Measurements from ENCODE around the gene CRISPLD2. TPM values are rescaled to one million over a fixed set of nuclear protein-coding genes. Genes with fewer than 3 reads are reported as not detected.

Gene CRISPLD2
- total RNA-seq, 4 donors from 2014 or later, result 19.6 to 319 (median 84.3) TPM

DNA sequence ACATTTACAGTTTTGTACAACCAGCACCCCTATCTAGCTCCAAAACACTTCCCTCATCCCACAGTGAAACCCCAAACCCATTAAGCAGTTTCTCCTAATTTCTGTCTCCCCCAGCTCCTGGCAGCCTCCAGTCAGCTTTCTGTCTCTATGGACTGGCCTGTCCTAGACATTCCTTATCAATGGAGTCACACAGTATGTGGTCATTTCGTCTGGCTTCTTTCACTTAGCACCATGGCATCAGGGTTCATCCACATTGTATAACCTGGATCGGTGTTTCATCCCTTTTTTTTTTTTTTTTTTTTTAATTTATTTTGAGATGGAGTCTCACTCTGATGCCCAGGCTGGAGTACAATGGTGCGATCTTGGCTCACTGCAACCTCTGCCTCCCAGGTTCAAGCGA is 123.0 kb downstream of the CRISPLD2 start:
- TF ChIP-seq POLR2A (IDR thresholded peaks at IDR 0.05) (no peak), CTCF (IDR thresholded peaks at IDR 0.05) (no peak)
- no peak overlapping the region for H3K4me3 ChIP-seq
- H3K27me3 ChIP-seq, result no peaks in the 10 kb centered on the region
- H3K9me3 ChIP-seq, result no peaks in the 10 kb centered on the region
- DNase-seq, result no peak
- no peaks in the 10 kb centered on the region for H3K4me1 ChIP-seq
- H3K27ac ChIP-seq, result no peak overlapping the region
- H3K36me3 ChIP-seq, result no peaks in the 10 kb centered on the region

DNA sequence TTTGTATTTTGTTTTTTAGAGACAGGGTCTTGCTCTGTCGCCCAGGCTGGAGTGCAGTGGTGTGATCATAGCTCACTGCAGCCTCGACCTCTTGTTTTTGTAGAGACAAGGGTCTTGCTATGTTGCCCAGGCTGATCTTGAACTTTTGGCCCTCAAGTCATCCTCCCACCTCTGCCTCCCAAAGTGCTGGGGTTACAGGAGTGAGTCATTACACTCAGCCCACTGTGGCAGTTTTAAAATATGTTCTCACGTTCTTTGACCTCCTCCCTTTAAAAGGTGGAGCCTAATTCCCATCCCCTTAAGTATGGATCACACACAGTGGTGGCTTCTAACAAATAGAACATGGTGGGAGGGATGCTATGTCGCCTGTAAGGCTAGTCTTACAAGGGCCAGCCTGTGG is 123.8 kb downstream of the CRISPLD2 start:
- H3K4me1 ChIP-seq, result no peaks in the 10 kb centered on the region
- no peaks in the 10 kb centered on the region for H3K9me3 ChIP-seq
- no peak overlapping the region for H3K4me3 ChIP-seq
- no peaks in the 10 kb centered on the region for H3K27me3 ChIP-seq
- TF ChIP-seq CTCF (IDR thresholded peaks at IDR 0.05), result no peak
- no peak for TF ChIP-seq POLR2A (IDR thresholded peaks at IDR 0.05)
- DNase-seq, result no peak
- H3K36me3 ChIP-seq, result no peaks in the 10 kb centered on the region
- H3K27ac ChIP-seq, result no peak overlapping the region

GRCh38 chr16:84947022-84947421 is 127.2 kb downstream of the CRISPLD2 start:
- Histone ChIP-seq H3K4me1 (peaks cover 0 to 8% (median 0%) of the 10 kb centered on the region in 4 donors), H3K36me3 (no peaks in the 10 kb centered on the region), H3K4me3 (no peak overlapping the region), H3K27me3 (no peaks in the 10 kb centered on the region), H3K27ac (no peak overlapping the region), H3K9me3 (no peaks in the 10 kb centered on the region)
- DNase-seq, result no peak
- no peak for TF ChIP-seq CTCF (IDR thresholded peaks at IDR 0.05)
- TF ChIP-seq POLR2A (IDR thresholded peaks at IDR 0.05), result no peak

DNA sequence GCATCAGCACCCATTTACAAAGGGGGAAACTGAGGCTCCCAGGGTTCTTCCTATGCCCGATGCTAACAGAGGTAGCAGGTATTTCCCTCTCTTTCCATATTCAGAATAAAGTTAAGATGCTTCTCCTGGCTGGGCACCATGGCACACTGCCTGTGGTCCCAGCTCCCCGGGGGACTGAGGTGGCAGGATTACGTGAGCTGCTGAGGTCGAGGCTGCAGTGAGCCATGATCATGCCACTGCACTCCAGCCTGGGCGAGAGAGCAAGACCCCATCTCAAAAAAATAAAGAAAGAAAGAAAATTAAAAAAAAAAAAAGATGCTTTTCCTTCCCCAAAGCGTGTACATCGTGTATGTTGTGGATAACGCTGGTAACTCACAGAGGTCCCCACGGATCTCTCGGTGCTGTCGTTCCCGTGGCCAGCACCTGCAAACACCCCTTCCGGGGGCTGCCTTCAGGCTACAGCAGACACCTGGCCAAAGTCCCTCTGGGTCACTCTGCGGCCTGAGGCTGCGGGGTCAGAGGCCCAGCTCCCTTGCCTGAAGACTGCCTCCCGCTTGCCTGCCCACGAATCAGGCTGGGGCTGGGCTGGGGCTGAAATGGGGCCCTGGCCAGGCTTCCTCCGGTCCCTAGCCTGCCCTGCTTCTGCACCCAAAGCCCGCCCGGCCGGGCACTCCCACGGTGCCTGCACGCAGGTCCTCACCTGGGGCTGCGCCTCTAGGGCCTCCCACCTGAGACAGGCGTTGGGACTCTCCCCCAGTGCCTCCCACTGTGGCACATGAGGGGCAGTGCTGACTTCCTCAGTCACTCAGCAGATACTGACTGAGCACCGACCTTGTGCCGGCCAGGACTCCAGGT is 128.4 kb downstream of the CRISPLD2 start:
- no peaks in the 10 kb centered on the region for H3K27me3 ChIP-seq
- no peaks in the 10 kb centered on the region for H3K9me3 ChIP-seq
- TF ChIP-seq POLR2A (IDR thresholded peaks at IDR 0.05) (no peak), CTCF (IDR thresholded peaks at IDR 0.05) (no peak)
- H3K36me3 ChIP-seq, result no peaks in the 10 kb centered on the region
- peaks cover 0 to 17% (median 0%) of the 10 kb centered on the region in 4 donors for H3K4me1 ChIP-seq
- no peak overlapping the region for H3K4me3 ChIP-seq
- H3K27ac ChIP-seq, result no peak overlapping the region
- no peak for DNase-seq

GRCh38 chr16:84948851-84949610 is 129.2 kb downstream of the CRISPLD2 start:
- Histone ChIP-seq H3K27ac (no peak overlapping the region), H3K4me1 (peaks cover 0 to 18% (median 0%) of the 10 kb centered on the region in 4 donors), H3K9me3 (no peaks in the 10 kb centered on the region), H3K36me3 (no peaks in the 10 kb centered on the region), H3K4me3 (no peak overlapping the region), H3K27me3 (no peaks in the 10 kb centered on the region)
- no peak for DNase-seq
- TF ChIP-seq POLR2A (IDR thresholded peaks at IDR 0.05), result no peak
- TF ChIP-seq CTCF (IDR thresholded peaks at IDR 0.05), result no peak

All from Peyer's patch (tissue), 4 donors.